ENCODE data around the gene MORN5.

MORN5 gene

DNA sequence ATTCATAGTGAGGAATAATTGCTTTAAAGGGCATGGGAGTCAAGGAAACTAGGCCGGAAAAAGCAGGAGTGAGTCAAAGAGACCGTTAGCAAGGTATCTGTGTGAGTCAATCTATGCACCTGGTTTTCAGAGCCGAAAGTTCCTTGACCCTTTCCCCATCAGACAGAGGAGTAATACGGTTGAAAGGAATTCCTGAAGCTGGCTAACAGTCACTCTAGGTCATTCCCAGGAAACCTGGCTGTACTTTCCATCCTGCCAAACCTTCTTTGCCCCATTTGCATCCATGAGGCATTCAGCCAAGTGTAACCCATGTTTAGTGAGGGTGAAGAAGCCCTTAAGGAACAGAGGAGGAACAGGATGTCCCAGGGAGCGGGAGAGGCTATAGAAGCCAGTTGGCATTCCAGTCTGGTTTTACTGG lies 88.7 kb downstream of the MORN5 start:
- TF ChIP-seq CTCF (conservative IDR thresholded peaks at IDR 0.05; ENCODE audit: low read length) (no peak), EZH2phosphoT487 (IDR thresholded peaks at IDR 0.05; ENCODE audit: borderline replicate concordance) (no peak)
- Histone ChIP-seq H3K27me3 (ENCODE audit: insufficient read depth, low read length, poor library complexity, severe bottlenecking) (no peaks in the 10 kb centered on the region), H3K4me2 (ENCODE audit: low read depth, low read length, poor library complexity, severe bottlenecking) (no peak overlapping the region), H3K36me3 (ENCODE audit: insufficient read depth, low read length) (peaks cover 88% of the 10 kb centered on the region; the same call in 1 of the 2 replicates), H3K4me3 (ENCODE audit: low read length, poor library complexity, severe bottlenecking) (no peak overlapping the region), H3K79me2 (ENCODE audit: insufficient read depth, low read length) (peaks cover 3% of the 10 kb centered on the region; the same call in 1 of the 2 replicates), H4K20me1 (ENCODE audit: insufficient read depth, low read length, poor library complexity, severe bottlenecking) (no peaks in the 10 kb centered on the region), H3K9me3 (ENCODE audit: insufficient read depth, low read depth, low read length) (no peaks in the 10 kb centered on the region), H3K9me2 (replicated peaks; ENCODE audit: low read depth, low read length) (no peaks in the 10 kb centered on the region), H3K4me1 (ENCODE audit: insufficient read depth, low read length, poor library complexity, severe bottlenecking) (no peaks in the 10 kb centered on the region), H3K9ac (ENCODE audit: low read depth, low read length, poor library complexity, severe bottlenecking) (no peak overlapping the region), H2AFZ (ENCODE audit: low read length) (no peak overlapping the region), H3F3A (ENCODE audit: low read depth) (no peaks in the 10 kb centered on the region)

Data from Loucy (cell line).